GM19238 (cell line): ENCODE results near the gene TRIM3.
A peak's percentile ranks its signal among the peaks of the same experiment; 100 is the strongest.

Source experiments
- DNase-seq: peaks from one replicate; pipeline ENCODE4 v3.0.0; 2011; ENCODE audit warnings: low spot score; ENCODE audit not compliant: insufficient read length

The TRIM3 gene

GRCh38 chr11:6480299-6480914, 6.7 kb upstream of the TRIM3 start:
- DNase-seq: no peak

DNA sequence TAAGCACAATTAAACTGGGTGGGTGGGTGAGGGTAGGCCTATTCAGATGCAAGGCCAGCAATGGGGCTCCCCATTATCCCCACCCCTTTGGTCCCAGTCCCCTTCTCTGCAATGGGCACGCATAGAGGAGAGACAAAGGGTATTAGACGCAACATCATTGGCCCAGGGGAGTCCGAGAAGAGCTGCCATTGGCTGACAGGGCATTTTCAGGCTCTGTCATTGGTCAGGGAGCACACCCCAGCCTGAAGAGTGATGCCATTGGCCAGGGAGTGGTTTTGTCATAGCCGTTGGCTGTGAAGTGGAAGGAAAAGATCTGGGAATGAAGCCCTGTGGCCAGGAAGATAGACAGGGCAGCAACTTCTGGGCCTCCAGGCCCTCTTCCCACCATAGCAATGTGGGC, 2.8 kb upstream of the TRIM3 start:
- no peak for DNase-seq

DNA sequence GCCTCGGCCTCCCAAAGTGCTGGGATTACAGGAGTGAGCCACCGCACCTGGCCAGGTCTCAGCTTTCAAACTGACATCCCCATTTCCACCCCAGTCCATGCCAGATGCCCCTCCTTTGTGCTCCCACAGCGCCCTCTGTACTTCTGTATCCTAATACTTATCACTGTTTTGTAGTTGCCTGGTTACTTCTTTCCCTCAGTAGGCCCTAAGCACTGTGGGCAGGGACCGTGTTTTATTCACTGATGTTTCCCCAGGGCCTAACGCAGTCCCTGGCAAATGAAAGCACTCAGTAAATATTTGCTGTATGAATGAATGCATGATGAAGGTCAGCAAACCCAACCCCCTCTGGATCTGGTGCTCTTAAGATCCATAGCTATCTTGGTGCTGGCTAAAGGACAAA, 2.2 kb upstream of the TRIM3 start:
- DNase-seq: no peak

GRCh38 chr11:6474806-6475500, 1.2 kb upstream of the TRIM3 start:
- no peak for DNase-seq

DNA sequence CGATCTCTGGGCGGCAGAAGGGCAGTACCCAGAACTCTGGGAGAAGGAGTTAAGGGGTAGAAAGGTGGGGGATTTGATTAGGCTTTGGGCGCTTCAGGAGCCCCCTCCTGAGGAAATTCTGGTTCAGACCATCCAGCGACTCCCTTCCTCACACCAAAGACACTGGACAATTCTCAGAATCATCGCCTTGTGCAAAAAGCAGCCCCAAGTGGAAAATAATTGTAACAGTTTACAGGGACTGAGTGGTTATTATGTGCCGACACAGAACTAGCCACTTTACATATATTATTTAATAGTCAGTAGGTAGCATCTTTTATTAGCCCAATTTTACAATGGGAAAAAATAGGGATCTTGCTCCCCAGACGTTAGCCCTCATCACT, 662 bp upstream of the TRIM3 start:
- DNase-seq: no peak

DNA sequence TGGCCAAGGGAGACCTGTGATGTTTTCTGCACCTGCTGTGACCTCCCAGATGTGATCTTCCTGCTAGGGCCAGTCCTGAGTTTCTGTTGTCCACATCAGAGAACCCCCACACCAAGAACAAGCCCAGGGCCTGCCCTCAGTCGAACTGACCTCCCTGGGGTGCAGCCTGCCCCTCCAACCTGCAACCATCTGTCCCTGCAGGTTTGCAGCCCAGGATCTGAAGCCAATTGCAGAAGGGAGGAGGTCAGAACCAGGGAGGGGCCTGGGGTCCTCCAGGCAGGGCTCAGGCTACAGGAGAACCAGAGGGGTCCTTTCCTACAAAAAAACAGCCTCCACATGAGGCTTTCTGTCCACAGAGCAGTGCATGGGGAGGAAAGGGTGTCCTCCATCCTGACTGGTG, 807 bp downstream of the TRIM3 start:
- DNase-seq: no peak

DNA sequence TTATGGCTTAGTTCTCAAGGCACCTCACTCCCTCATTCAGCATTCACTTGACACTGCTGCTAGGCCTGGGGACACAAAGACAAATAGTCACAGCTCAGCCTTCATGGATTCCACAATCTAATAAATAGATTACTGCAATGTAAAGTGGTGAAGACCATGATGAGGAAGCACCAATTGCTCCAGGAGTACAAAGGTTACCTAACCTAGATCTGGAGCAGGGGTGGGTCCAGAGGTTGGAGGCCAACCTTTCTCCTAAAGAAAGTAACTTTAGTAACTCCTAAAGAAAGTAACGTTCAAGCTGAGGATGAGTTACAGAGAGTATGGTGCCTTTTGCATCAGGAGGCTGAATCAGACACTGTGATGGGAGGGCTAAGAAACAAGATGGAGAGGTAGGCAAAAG, 4.1 kb downstream of the TRIM3 start:
- no peak for DNase-seq

DNA sequence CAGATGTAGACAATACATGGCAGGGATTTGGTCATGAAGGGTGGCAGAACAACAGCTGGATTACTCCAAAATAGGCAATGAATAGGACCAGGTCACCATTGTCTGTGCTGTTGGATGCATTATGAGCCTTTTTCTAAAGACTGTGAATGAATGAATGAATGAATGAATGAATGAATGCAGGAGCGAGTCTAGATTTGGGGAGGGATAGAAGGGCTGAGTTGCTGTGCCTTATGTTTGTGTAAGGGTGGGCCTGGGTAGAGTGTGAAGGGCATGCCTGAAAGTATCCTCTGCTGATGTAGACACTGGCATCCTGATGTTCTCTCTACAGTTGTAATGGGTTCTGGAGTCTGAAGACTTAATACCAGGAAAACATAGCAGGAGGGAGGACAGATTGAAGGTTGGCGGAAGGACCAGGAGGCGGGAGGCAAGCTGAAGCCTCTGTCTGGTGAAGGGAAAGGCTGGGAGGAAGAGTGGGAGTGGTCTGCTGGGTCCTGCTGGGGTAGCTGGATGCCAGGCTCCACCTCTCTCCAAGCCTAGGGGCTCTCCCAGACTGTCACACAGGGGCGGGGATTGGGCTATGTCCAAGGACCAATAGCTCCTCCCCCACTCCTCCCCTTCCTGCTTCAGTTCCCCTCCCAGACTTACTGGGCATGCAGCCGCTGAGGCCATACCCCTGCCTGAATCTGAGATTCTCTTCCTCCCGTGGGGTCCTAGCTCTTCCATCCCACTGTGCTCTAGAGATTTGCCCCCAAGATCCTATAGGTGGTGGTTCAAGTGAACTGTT, 4.8 kb downstream of the TRIM3 start:
- peak; percentile 75 for DNase-seq

DNA sequence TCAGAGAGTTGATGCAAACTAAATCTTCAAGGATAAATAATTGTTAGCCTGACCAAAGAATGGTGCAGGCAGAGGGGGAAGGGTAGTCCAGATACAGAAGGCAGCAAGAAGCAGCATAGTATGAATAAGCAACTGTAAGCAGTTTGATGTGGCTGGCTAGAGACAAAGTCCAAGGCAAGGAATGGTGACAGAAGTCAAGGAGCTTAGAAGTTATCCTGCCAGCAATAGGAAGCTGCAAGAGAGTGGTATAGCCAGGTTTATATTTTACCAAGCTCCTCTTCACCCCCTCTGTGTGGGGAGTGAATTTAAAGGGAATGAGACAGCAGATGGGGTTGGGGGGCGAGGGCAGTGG, 14.7 kb downstream of the TRIM3 start:
- DNase-seq: no peak

- DNase-seq: no peak
These were observed 15.2 kb downstream of the TRIM3 start for GRCh38 chr11:6458352-6459098.

GRCh38 chr11:6457581-6458320, 16.0 kb downstream of the TRIM3 start:
- no peak for DNase-seq

GRCh38 chr11:6456361-6457073, 17.2 kb downstream of the TRIM3 start:
- no peak for DNase-seq

DNA sequence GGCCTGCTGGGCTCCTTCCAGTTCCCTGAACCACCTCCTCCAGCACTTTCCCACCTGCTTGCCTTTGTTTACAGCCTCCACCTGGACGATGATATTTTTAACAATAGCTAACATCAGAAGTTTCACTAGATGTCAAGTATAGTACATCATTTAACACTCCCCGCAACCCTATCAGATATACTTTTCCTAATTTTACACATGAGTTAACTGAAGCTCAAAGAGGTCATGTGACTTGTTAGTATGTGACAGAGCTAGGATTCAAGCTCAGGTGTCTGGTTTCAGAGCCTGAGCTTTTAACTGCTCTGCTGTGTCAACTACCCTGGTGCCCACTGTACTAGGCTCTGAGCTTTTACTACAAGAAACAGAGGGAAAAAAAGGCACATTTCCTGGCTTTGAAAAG, 18.7 kb downstream of the TRIM3 start:
- DNase-seq: no peak

- DNase-seq: no peak
These were observed 20.6 kb downstream of the TRIM3 start for GRCh38 chr11:6453152-6453551.

DNA sequence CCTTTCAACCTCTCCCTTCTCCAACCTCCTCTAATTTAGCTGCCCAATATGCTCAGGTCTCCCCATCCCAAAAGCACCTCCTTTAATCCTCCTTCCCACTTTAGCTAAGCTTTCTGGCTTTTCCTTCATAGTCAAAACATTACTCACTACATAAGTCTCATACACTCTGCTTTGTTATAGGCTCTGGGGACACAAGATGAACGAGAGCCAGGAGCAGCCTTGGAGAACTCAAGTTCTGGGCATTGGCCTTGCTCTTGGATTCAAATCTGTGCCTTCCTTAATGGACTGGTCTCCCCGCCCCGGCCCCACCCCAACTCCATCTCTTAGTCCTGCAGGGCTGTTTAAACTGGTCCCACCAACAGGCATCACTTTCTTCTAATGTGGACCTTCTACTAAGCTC, 21.5 kb downstream of the TRIM3 start:
- DNase-seq: no peak

GRCh38 chr11:6448574-6448973, 25.2 kb downstream of the TRIM3 start:
- no peak for DNase-seq

DNA sequence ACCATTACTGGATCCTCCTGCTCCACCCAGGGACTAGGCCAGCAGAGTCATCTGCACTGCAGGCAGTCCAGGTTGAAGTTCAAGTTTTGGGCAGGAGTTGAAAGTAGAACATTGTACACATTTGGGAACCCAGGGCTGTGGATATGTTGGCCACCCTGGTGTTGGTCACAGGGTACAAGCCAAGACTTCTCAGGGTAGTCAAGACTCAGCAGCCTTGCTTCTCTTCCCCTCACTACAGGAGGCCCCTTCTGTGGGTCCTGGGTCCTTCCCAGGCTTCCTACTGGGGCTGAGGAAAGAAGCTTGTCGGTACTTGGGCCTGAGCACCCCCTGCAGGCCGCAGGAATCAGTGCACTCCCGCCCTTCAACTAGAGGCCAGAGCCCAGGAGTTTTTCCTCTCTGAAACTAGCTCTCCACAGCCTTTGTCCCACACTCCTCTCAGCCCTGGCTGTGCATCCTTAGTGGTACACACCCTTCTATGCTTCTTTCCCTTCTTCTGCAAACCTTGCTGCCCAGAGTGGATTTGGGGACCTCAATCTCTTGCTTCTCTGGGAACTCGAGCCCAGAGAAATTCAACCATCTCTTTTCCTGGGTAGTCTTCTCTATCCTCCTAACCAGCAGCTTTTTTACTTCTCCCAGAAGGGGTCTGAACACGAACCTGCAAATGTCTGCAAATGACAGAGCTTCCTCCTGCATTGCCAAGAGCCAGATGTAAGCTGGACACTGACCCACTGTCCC, 30.3 kb downstream of the TRIM3 start:
- DNase-seq: peak; percentile 55

DNA sequence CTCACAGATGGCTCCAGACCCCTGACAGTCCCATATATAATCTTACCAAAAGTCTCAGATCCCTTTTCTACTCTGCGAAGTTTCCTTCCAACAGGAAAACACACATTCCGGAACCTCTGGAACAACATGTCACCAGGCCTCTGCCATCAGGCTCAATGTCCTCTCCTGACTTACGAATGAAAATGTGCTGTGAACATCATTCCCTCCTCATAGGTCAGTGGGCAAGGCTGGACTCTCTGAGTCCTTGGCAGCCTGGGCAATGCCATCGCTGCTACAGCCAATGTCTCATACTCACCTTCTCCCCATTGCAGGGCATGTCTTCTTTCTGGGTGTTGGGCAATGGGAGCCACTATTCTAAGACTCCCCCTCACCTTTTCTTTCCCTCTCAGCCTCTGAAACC, 31.3 kb downstream of the TRIM3 start:
- DNase-seq: no peak

DNA sequence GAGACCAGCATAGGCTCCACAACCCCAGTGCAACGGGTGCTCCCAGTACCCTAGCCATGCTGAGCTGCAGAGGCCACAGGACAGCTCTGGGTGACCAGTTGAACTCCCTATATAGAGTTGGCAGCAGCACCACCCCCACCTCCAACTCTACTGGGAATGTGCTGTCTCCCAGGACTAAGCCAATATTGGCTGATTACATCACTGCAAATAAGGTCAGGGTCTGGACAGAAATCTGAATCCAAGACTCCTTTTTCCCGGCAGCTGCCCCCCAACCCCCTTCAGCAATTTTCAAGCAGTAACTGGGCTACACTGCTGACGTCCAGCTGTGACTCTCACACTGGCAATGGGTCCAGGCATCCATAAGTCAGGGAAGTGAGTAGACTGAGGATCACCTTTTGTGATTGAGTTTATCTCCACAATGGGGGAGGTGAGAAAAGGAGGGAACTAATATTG, 32.8 kb downstream of the TRIM3 start, which contains the start of gene HPX:
Gene HPX, minus strand, starts transcription at position 82 of the 453 bp plus-strand sequence. Its CDS starts 24 bp downstream, at position 58.
- DNase-seq: no peak
